HG03432 (cell line): Measurements from ENCODE around the gene TRIP10.

ENCODE experiments used
- ATAC-seq: cut with Tn5 transposase; IDR thresholded peaks from one replicate; pipeline ENCODE4 v1.9.1; 2021; ENCODE audit warnings: mild to moderate bottlenecking, moderate library complexity; ENCODE audit not compliant: unreplicated experiment

TRIP10 gene

GRCh38 chr19:6710273-6711077, 29.0 kb upstream of the TRIP10 start:
- ATAC-seq, result no peak

- no peak for ATAC-seq
Observed at GRCh38 chr19:6711078-6711361, 28.5 kb upstream of the TRIP10 start.

GRCh38 chr19:6711605-6712004, 27.9 kb upstream of the TRIP10 start:
- ATAC-seq, result no peak

GRCh38 chr19:6712231-6712630, 27.2 kb upstream of the TRIP10 start:
- ATAC-seq, result no peak

GRCh38 chr19:6712692-6713670, 26.5 kb upstream of the TRIP10 start:
- no peak for ATAC-seq

- ATAC-seq, result no peak
Observed at GRCh38 chr19:6713773-6714692, 25.4 kb upstream of the TRIP10 start.

GRCh38 chr19:6714749-6715555, 24.5 kb upstream of the TRIP10 start:
- no peak for ATAC-seq

- no peak for ATAC-seq
Observed at GRCh38 chr19:6716610-6716970, 22.9 kb upstream of the TRIP10 start.

GRCh38 chr19:6717036-6717435, 22.4 kb upstream of the TRIP10 start:
- ATAC-seq, result no peak

- ATAC-seq, result no peak
Observed at GRCh38 chr19:6717441-6717971, 22.0 kb upstream of the TRIP10 start.

- no peak for ATAC-seq
Observed at GRCh38 chr19:6718111-6718740, 21.3 kb upstream of the TRIP10 start.

- no peak for ATAC-seq
Observed at GRCh38 chr19:6718741-6719539, 20.5 kb upstream of the TRIP10 start.

- ATAC-seq, result no peak
Observed at GRCh38 chr19:6719540-6719861, 20.0 kb upstream of the TRIP10 start.

GRCh38 chr19:6719992-6720368, 19.5 kb upstream of the TRIP10 start:
- ATAC-seq, result no peak

GRCh38 chr19:6720369-6721137, 18.9 kb upstream of the TRIP10 start, which contains the start of gene C3:
Gene C3 (minus strand): TSS chr19:6720650. CDS start chr19:6720589, 61 bp downstream.
- ATAC-seq, result no peak

- no peak for ATAC-seq
Observed at GRCh38 chr19:6721138-6721474, 18.4 kb upstream of the TRIP10 start.

GRCh38 chr19:6721773-6722172, 17.7 kb upstream of the TRIP10 start:
- no peak for ATAC-seq

GRCh38 chr19:6723108-6723618, 16.3 kb upstream of the TRIP10 start:
- ATAC-seq, result no peak
